MM.1S (cell line): ENCODE data around the gene SOD3.

Source experiments
- DNase-seq: peaks from one replicate; pipeline ENCODE4 v3.0.0-alpha.2; 2015
- H2AFZ ChIP-seq: fragments of 300-600 bp; sonication (generic); 2 replicates; pipeline ENCODE4 v1.6.0; 2016; ENCODE audit warnings: antibody characterized with exemption, low read length
- H3F3A ChIP-seq: fragments of 300-600 bp; sonication (generic); 2 replicates; pipeline ENCODE4 v1.6.1; 2016; ENCODE audit warnings: mild to moderate bottlenecking, antibody characterized with exemption, low read length, moderate library complexity, mixed read lengths; ENCODE audit not compliant: insufficient read depth
- H3K27ac ChIP-seq: fragments of 300-600 bp; sonication (generic); 2 replicates; pipeline ENCODE4 v1.5.1; 2016; ENCODE audit warnings: mild to moderate bottlenecking, low read length
- H3K27me3 ChIP-seq: fragments of 300-600 bp; sonication (generic); replicated peaks from 2 replicates; pipeline ENCODE4 v1.6.0; 2016; ENCODE audit warnings: low read length; ENCODE audit not compliant: insufficient read depth
- H3K36me3 ChIP-seq: fragments of 300-600 bp; sonication (generic); replicated peaks from 2 replicates; pipeline ENCODE4 v1.6.1; 2016; ENCODE audit warnings: mild to moderate bottlenecking, low read length, mixed read lengths; ENCODE audit not compliant: insufficient read depth
- H3K4me1 ChIP-seq: fragments of 300-600 bp; sonication (generic); 2 replicates; pipeline ENCODE4 v1.6.1; 2016; ENCODE audit warnings: low read length, mixed read lengths
- H3K4me2 ChIP-seq: fragments of 300-600 bp; sonication (generic); 2 replicates; pipeline ENCODE4 v1.6.0; 2016; ENCODE audit warnings: low read depth, low read length
- H3K4me3 ChIP-seq: fragments of 300-600 bp; sonication (generic); 2 replicates; pipeline ENCODE4 v1.5.1; 2016; ENCODE audit warnings: low read length, mixed read lengths
- H3K79me2 ChIP-seq: fragments of 300-600 bp; sonication (generic); 2 replicates; pipeline ENCODE4 v1.6.1; 2016; ENCODE audit warnings: mixed run types, low read length, mixed read lengths
- H3K9ac ChIP-seq: fragments of 300-600 bp; sonication (generic); 2 replicates; pipeline ENCODE4 v1.6.1; 2016; ENCODE audit warnings: low read length, mixed read lengths
- H3K9me2 ChIP-seq: fragments of 300-600 bp; sonication (generic); replicated peaks from 2 replicates; pipeline ENCODE4 v1.6.1; 2016; ENCODE audit warnings: mild to moderate bottlenecking, low read length, mixed read lengths; ENCODE audit not compliant: insufficient read depth
- H3K9me3 ChIP-seq: fragments of 300-600 bp; sonication (generic); replicated peaks from 2 replicates; pipeline ENCODE4 v1.6.1; 2016; ENCODE audit warnings: mild to moderate bottlenecking, low read length, mixed read lengths; ENCODE audit not compliant: insufficient read depth
- H4K20me1 ChIP-seq: fragments of 300-600 bp; sonication (generic); 2 replicates; pipeline ENCODE4 v1.6.1; 2016; ENCODE audit warnings: mild to moderate bottlenecking, low read length, moderate library complexity, mixed read lengths; ENCODE audit not compliant: insufficient read depth
- EZH2 ChIP-seq: fragments of 300-600 bp; sonication (generic); optimal IDR thresholded peaks from 2 replicates; pipeline ENCODE3; 2017; ENCODE audit warnings: low read depth, mild to moderate bottlenecking, antibody characterized with exemption, low read length, mixed read lengths
- EZH2phosphoT487 ChIP-seq: fragments of 300-600 bp; sonication (generic); IDR thresholded peaks from 2 replicates; pipeline ENCODE4 v1.6.1; 2018; ENCODE audit warnings: antibody characterized with exemption, low read length
- TF ChIP-seq, protein P1 (sequence below): fragments of 300-600 bp; sonication (generic); IDR thresholded peaks from 2 replicates; pipeline ENCODE4 v1.5.1; 2016; ENCODE audit warnings: antibody characterized with exemption, low read length, mixed read lengths

The SOD3 gene

DNA sequence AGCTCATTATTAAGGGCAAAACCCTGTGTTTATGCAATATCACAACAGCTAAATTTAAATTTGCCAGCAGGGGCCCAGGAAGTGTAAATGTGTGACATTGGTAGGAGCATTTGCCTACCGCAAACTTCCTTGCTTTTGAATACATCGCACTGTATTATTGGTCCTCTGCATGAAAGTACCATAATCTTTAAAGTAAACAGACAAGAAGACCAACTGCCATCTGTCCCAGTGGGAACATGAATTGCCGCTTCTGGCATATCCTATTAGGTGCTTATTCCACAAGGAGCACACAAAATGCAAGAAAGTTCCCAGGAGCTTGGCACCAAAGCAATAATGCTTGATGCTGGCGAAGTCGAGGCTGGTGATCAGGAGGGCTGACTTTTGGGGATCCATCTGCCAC is 51.3 kb downstream of the SOD3 start:
- H3K9ac ChIP-seq = no peak overlapping the region
- no peaks in the 10 kb centered on the region for H3K79me2 ChIP-seq
- TF ChIP-seq EZH2phosphoT487 = no peak
- no peak for TF ChIP-seq EZH2
- TF ChIP-seq, protein P1, sequence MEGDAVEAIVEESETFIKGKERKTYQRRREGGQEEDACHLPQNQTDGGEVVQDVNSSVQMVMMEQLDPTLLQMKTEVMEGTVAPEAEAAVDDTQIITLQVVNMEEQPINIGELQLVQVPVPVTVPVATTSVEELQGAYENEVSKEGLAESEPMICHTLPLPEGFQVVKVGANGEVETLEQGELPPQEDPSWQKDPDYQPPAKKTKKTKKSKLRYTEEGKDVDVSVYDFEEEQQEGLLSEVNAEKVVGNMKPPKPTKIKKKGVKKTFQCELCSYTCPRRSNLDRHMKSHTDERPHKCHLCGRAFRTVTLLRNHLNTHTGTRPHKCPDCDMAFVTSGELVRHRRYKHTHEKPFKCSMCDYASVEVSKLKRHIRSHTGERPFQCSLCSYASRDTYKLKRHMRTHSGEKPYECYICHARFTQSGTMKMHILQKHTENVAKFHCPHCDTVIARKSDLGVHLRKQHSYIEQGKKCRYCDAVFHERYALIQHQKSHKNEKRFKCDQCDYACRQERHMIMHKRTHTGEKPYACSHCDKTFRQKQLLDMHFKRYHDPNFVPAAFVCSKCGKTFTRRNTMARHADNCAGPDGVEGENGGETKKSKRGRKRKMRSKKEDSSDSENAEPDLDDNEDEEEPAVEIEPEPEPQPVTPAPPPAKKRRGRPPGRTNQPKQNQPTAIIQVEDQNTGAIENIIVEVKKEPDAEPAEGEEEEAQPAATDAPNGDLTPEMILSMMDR = no peak
- H3K27me3 ChIP-seq = no peaks in the 10 kb centered on the region
- H3K4me3 ChIP-seq = no peak overlapping the region
- H2AFZ ChIP-seq = no peak overlapping the region
- H3K4me1 ChIP-seq = no peaks in the 10 kb centered on the region
- no peak overlapping the region for H3K27ac ChIP-seq
- DNase-seq = no peak
- H3K36me3 ChIP-seq = no peaks in the 10 kb centered on the region
- no peaks in the 10 kb centered on the region for H3K9me3 ChIP-seq
- H3F3A ChIP-seq = no peaks in the 10 kb centered on the region
- H4K20me1 ChIP-seq = no peaks in the 10 kb centered on the region
- H3K4me2 ChIP-seq = no peak overlapping the region
- H3K9me2 ChIP-seq = no peaks in the 10 kb centered on the region

DNA sequence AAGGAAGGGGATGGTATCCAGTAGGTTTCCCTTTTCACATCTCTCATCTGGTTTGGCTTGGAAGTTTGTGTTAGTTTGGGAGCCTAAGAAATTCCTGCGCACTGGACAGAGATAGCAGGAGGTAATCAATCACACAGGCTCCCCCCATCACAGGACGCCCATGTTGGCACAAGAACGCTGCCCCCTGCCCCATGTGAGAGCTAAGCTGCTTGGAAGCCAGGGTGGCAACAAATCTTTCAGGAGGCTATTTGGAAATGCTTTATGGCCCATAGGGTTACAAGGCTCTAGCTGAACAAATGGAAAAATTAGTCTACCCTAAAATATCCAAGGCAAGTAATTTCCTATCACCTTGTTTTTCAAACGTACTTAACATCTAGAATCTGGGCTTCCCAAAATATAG is 54.0 kb downstream of the SOD3 start:
- Histone ChIP-seq H3K9me3 (no peaks in the 10 kb centered on the region), H2AFZ (no peak overlapping the region), H3F3A (no peaks in the 10 kb centered on the region), H3K9ac (no peak overlapping the region), H3K9me2 (no peaks in the 10 kb centered on the region), H3K36me3 (no peaks in the 10 kb centered on the region), H3K4me3 (no peak overlapping the region), H3K27me3 (no peaks in the 10 kb centered on the region), H4K20me1 (no peaks in the 10 kb centered on the region), H3K79me2 (no peaks in the 10 kb centered on the region), H3K27ac (no peak overlapping the region), H3K4me1 (peaks cover 4% of the 10 kb centered on the region; the same call in 1 of the 2 replicates), H3K4me2 (no peak overlapping the region)
- DNase-seq = no peak
- no peak for TF ChIP-seq EZH2
- TF ChIP-seq, protein P1 = no peak
- TF ChIP-seq EZH2phosphoT487 = no peak

DNA sequence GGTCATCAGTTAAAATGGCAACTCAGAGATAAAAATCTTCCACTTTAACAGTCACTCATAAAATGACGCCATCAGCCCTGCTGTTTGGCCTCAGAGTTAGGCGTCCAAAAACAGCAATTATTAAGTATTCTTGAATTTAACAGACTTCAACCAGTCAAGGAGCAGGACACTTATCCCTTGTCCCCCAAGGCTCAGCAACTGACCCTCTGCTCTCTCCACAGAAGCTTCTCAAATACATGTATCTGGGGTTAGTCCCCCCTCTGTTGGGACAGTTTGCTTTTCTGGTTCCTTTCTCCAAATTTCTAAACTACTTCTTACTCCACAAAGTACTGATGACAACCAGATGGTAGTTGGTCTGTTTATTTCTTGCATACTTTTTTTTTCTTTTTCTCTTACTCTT is 54.4 kb downstream of the SOD3 start:
- Histone ChIP-seq H3K4me3 (no peak overlapping the region), H3K4me1 (peaks cover 4% of the 10 kb centered on the region; the same call in 1 of the 2 replicates)
- DNase-seq = no peak

More for the DNA sequence above, 54.4 kb downstream of the SOD3 start:
- H3K4me2 ChIP-seq = no peak overlapping the region
- TF ChIP-seq EZH2 (no peak), EZH2phosphoT487 (no peak)
- TF ChIP-seq, protein P1 = no peak
- H3K36me3 ChIP-seq = no peaks in the 10 kb centered on the region
- no peaks in the 10 kb centered on the region for H3F3A ChIP-seq
- no peaks in the 10 kb centered on the region for H3K27me3 ChIP-seq
- no peak overlapping the region for H2AFZ ChIP-seq
- H3K27ac ChIP-seq = no peak overlapping the region
- no peaks in the 10 kb centered on the region for H3K79me2 ChIP-seq
- no peak overlapping the region for H3K9ac ChIP-seq
- H3K9me2 ChIP-seq = no peaks in the 10 kb centered on the region
- H4K20me1 ChIP-seq = no peaks in the 10 kb centered on the region
- H3K9me3 ChIP-seq = no peaks in the 10 kb centered on the region
